H1 (cell line): ENCODE data around the gene LRCH1. TPM values are rescaled to one million over a fixed set of nuclear protein-coding genes. Genes with fewer than 3 reads are reported as not detected.

Source experiments
- CTCF ChIA-PET: fragments of 300-600 bp; sonication (Branson Sonifier 250); formaldehyde crosslinking; loops from one replicate; lab custom pipeline; 2021; ENCODE audit not compliant: partially characterized antibody; lab: Charles Lee
- POLR2A ChIA-PET: fragments of 300-600 bp; sonication (Branson Sonifier 250); formaldehyde crosslinking; loops from one replicate; lab custom pipeline; 2021; ENCODE audit warnings: inconsistent platforms; ENCODE audit not compliant: partially characterized antibody; lab: Charles Lee
- DNase-seq, 2 experiments: peaks; one replicate each; pipeline versions ENCODE4 v3.0.0 to v3.0.0-alpha.2; 2010 to 2022; ENCODE audit warnings: low spot score in 2 of 2, low read depth in 1 of 2, mixed read lengths in 1 of 2
- FAIRE-seq: peaks from 2 replicates; lab custom pipeline; 2011; peaks lifted over from hg19 to GRCh38; lab: Jason Lieb, UNC
- H2AFZ ChIP-seq: 2 replicates; pipeline ENCODE4 v1.8.1; 2012; ENCODE audit warnings: low read length, inconsistent platforms
- H2AK5ac ChIP-seq: 2 replicates; pipeline ENCODE4 v1.6.1; 2013; ENCODE audit warnings: low read depth, low read length
- H2BK120ac ChIP-seq: replicated peaks from 2 replicates; pipeline ENCODE3; 2013; ENCODE audit warnings: low read depth, low read length, inconsistent platforms
- H2BK12ac ChIP-seq: 2 replicates; pipeline ENCODE4 v1.6.1; 2013; ENCODE audit warnings: low read depth, low read length
- H2BK15ac ChIP-seq: 2 replicates; pipeline ENCODE4 v1.6.1; 2013; ENCODE audit warnings: low read length
- H2BK20ac ChIP-seq: 2 replicates; pipeline ENCODE4 v1.6.1; 2013; ENCODE audit warnings: low read length
- H2BK5ac ChIP-seq: 2 replicates; pipeline ENCODE4 v1.6.1; 2013; ENCODE audit warnings: low read depth, low read length
- H3K14ac ChIP-seq: 2 replicates; pipeline ENCODE4 v1.6.1; 2013; ENCODE audit warnings: inconsistent platforms; ENCODE audit not compliant: insufficient read length
- H3K18ac ChIP-seq: 2 replicates; pipeline ENCODE4 v1.6.1; 2013; ENCODE audit warnings: low read length; ENCODE audit errors: extremely low read depth
- H3K23ac ChIP-seq: 2 replicates; pipeline ENCODE4 v1.6.1; 2013; ENCODE audit warnings: inconsistent platforms; ENCODE audit not compliant: insufficient read length
- H3K23me2 ChIP-seq: 2 replicates; pipeline ENCODE4 v1.6.1; 2013; ENCODE audit warnings: low read depth, low read length
- H3K27ac ChIP-seq: 2 replicates; pipeline ENCODE4 v1.6.1; 2011; ENCODE audit warnings: low read depth, low read length, inconsistent platforms
- H3K27me3 ChIP-seq, 4 experiments: replicated peaks in 1 of 4; 1 replicate in 1 of 4; 2 replicates in 3 of 4; pipeline versions ENCODE4 v1.6.1 to v1.8.1; 2011 to 2013; ENCODE audit warnings: low read length in 3 of 4, mild to moderate bottlenecking in 3 of 4, inconsistent platforms in 2 of 4, mixed read lengths in 2 of 4, moderate library complexity in 1 of 4; ENCODE audit not compliant: control insufficient read depth in 3 of 4, insufficient read depth in 3 of 4; ENCODE audit errors: extremely low read depth in 1 of 4
- H3K36me3 ChIP-seq, 4 experiments: 2 replicates each; pipeline versions ENCODE4 v1.6.1 to v1.8.1; 2011 to 2013; ENCODE audit warnings: mild to moderate bottlenecking in 4 of 4, low read length in 3 of 4, moderate library complexity in 2 of 4, control low read depth in 1 of 4, inconsistent platforms in 1 of 4; ENCODE audit not compliant: insufficient read depth in 4 of 4, control insufficient read depth in 2 of 4
- H3K4ac ChIP-seq: replicated peaks from 2 replicates; pipeline ENCODE3; 2013; ENCODE audit warnings: low read length, low read depth, mixed read lengths, inconsistent platforms; ENCODE audit not compliant: insufficient read length
- H3K4me1 ChIP-seq, 4 experiments: replicated peaks in 1 of 4; 1 replicate in 1 of 4; 2 replicates in 3 of 4; pipeline versions ENCODE4 v1.6.1 to v1.8.1; 2011 to 2013; ENCODE audit warnings: low read length in 3 of 4, inconsistent platforms in 2 of 4, mixed read lengths in 1 of 4; ENCODE audit not compliant: insufficient read depth in 4 of 4, control insufficient read depth in 3 of 4
- H3K4me2 ChIP-seq, 2 experiments: 2 replicates each; pipeline versions ENCODE4 v1.6.1 to v1.8.1; 2011 to 2013; ENCODE audit warnings: low read depth in 2 of 2, low read length in 2 of 2, control low read depth in 1 of 2, inconsistent platforms in 1 of 2, mild to moderate bottlenecking in 1 of 2; ENCODE audit not compliant: insufficient read depth in 1 of 2
- H3K4me3 ChIP-seq, 4 experiments: fragments of 200-600, 300-600 bp in 1 of 4; sonication (generic), shearing (Covaris generic), sonication (Bioruptor Twin) in 1 of 4; 2 replicates each; pipeline versions ENCODE4 v1.5.1 to v1.8.1; 2011 to 2016; ENCODE audit warnings: low read length in 4 of 4, low read depth in 3 of 4, control low read depth in 2 of 4, inconsistent platforms in 2 of 4, mild to moderate bottlenecking in 2 of 4, mixed read lengths in 1 of 4, moderate library complexity in 1 of 4; ENCODE audit not compliant: insufficient read depth in 2 of 4; ENCODE audit errors: extremely low read depth in 1 of 4
- H3K56ac ChIP-seq: replicated peaks from 2 replicates; pipeline ENCODE3; 2013; ENCODE audit warnings: low read depth, mild to moderate bottlenecking, mixed read lengths, low read length, inconsistent platforms; ENCODE audit not compliant: insufficient read length
- H3K79me1 ChIP-seq: 2 replicates; pipeline ENCODE4 v1.6.1; 2013; ENCODE audit warnings: low read depth, low read length, control low read depth
- H3K79me2 ChIP-seq, 2 experiments: 2 replicates each; pipeline versions ENCODE4 v1.6.1 to v1.8.1; 2012 to 2013; ENCODE audit warnings: low read length in 2 of 2, mild to moderate bottlenecking in 2 of 2, inconsistent platforms in 1 of 2; ENCODE audit not compliant: insufficient read depth in 2 of 2, control insufficient read depth in 1 of 2
- H3K9ac ChIP-seq, 4 experiments: replicated peaks in 1 of 4; 1 replicate in 1 of 4; 2 replicates in 3 of 4; pipeline versions ENCODE4 v1.6.1 to v1.8.1; 2011 to 2013; ENCODE audit warnings: low read depth in 3 of 4, low read length in 3 of 4, control low read depth in 2 of 4, mild to moderate bottlenecking in 2 of 4, moderate library complexity in 2 of 4, inconsistent platforms in 1 of 4; ENCODE audit errors: extremely low read depth in 1 of 4
- H3K9me3 ChIP-seq, 2 experiments: 2 replicates each; pipeline versions ENCODE4 v1.6.1 to v1.8.1; 2012 to 2013; ENCODE audit warnings: mild to moderate bottlenecking in 2 of 2, moderate library complexity in 2 of 2, control low read depth in 1 of 2, inconsistent platforms in 1 of 2, low read depth in 1 of 2, low read length in 1 of 2, mixed read lengths in 1 of 2; ENCODE audit not compliant: insufficient read depth in 2 of 2
- H4K20me1 ChIP-seq, 2 experiments: replicated peaks in 1 of 2; 2 replicates each; pipeline versions ENCODE3 to v1.8.1; 2011 to 2013; ENCODE audit warnings: inconsistent platforms in 2 of 2, low read length in 2 of 2, mild to moderate bottlenecking in 1 of 2; ENCODE audit not compliant: insufficient read depth in 2 of 2, control insufficient read depth in 1 of 2
- H4K5ac ChIP-seq: 2 replicates; pipeline ENCODE4 v1.6.1; 2013; ENCODE audit warnings: low read length, low read depth, mixed read lengths, inconsistent platforms; ENCODE audit not compliant: insufficient read length
- H4K8ac ChIP-seq: 2 replicates; pipeline ENCODE4 v1.8.0; 2013; ENCODE audit warnings: mild to moderate bottlenecking, moderate library complexity, low read length, inconsistent platforms; ENCODE audit not compliant: insufficient read depth; ENCODE audit errors: extremely low read depth
- H4K91ac ChIP-seq: replicated peaks from 2 replicates; pipeline ENCODE3; 2013; ENCODE audit warnings: low read length, mixed read lengths, inconsistent platforms; ENCODE audit not compliant: insufficient read length
- SRF ChIP-seq: IDR thresholded peaks from 2 replicates; pipeline ENCODE4 v1.6.1; 2011; ENCODE audit warnings: mild to moderate bottlenecking, low read depth, low read length, moderate library complexity
- WGBS, 2 experiments: shearing (Covaris generic) in 1 of 2; methylation state at CpG; one replicate each; pipeline versions ENCODE4 v1.1.6 to v1.1.7; 2013 to 2015; ENCODE audit warnings: low lambda C conversion rate in 2 of 2, mixed read lengths in 2 of 2, inconsistent platforms in 1 of 2, low coverage in 1 of 2, missing lambda C conversion rate in 1 of 2; ENCODE audit not compliant: insufficient replicate concordance in 2 of 2, insufficient coverage in 1 of 2, insufficient read length in 1 of 2; ENCODE audit errors: extremely low coverage in 1 of 2, missing lambda C conversion rate in 1 of 2; 5-methylcytosine and 5-hydroxymethylcytosine counted together
- polyA plus RNA-seq, 7 experiments: library from polyadenylated mRNA; depleted of rRNA in 3 of 7; stranded (reverse) in 5 of 7; unstranded in 2 of 7; fragments of >200 nt in 5 of 7; fragments of 200-250 nt in 2 of 7; gene quantifications; 1 replicate in 5 of 7; 2 replicates in 1 of 7; 4 replicates in 1 of 7; pipeline versions ENCODE4 v1.2.1 to v1.2.3, GENCODE V29; 2011 to 2013; ENCODE audit warnings: missing spikeins in 2 of 7, mixed read lengths in 2 of 7
- total RNA-seq: library from RNA; stranded (reverse); fragmentation: NEBNext Ultra II Directional; extraction: Animal tissue kit (Norgen Biotek cat#: 25700); gene quantifications from 2 replicates; pipeline ENCODE4 v1.2.1, GENCODE V29; 2021

LRCH1 gene
- total and polyA plus RNA-seq, 2 of the 8 experiments (the other 6 are each of a cell fraction or from before 2014, with no cell fraction given) = 3.0 to 10.1 TPM

- H4K5ac ChIP-seq = no peak overlapping the region
- no peaks in the 10 kb centered on the region for H3K9me3 ChIP-seq
- H2AFZ ChIP-seq = no peak overlapping the region
- no peak overlapping the region for H3K4me2 ChIP-seq
- no peak overlapping the region for H4K8ac ChIP-seq
- H3K23ac ChIP-seq = no peak overlapping the region
- no peak overlapping the region for H3K9ac ChIP-seq
- ChIA-PET CTCF (interaction anchor here (0.9 to 2.6 kb wide), 2 partner anchors 7 to 299 kb away, joined by 4 to 9 read pairs; no protein-coding TSS in a partner anchor), POLR2A (no interaction called here)
- no peak for DNase-seq
- no peak for TF ChIP-seq SRF
- no peak overlapping the region for H3K4ac ChIP-seq
- H4K91ac ChIP-seq = no peak overlapping the region
- H4K20me1 ChIP-seq = peaks cover 0 to 3% of the 10 kb centered on the region in 2 experiments
- H3K56ac ChIP-seq = no peak overlapping the region
- no peak overlapping the region for H2BK15ac ChIP-seq
- no peaks in the 10 kb centered on the region for H3K23me2 ChIP-seq
- no peak for FAIRE-seq
- H2BK5ac ChIP-seq = no peak overlapping the region
- no peak overlapping the region for H3K18ac ChIP-seq
- H2AK5ac ChIP-seq = no peak overlapping the region
- WGBS, 2 experiments = 88% methylated on average over 6 of the region's 6 CpGs; no CpG with 5 or more reads in 1 of the 2 experiments
- no peak overlapping the region for H2BK12ac ChIP-seq
- peaks cover 0 to 4% (median 1%) of the 10 kb centered on the region in 4 experiments; a peak in 1 of 7 replicates for H3K4me1 ChIP-seq
- no peak overlapping the region for H3K14ac ChIP-seq
- no peak overlapping the region for H2BK120ac ChIP-seq
- no peaks in the 10 kb centered on the region for H3K36me3 ChIP-seq
- no peaks in the 10 kb centered on the region for H3K27me3 ChIP-seq
- no peak overlapping the region for H2BK20ac ChIP-seq
- H3K79me1 ChIP-seq = no peaks in the 10 kb centered on the region; the same call in 1 of the 2 replicates
- no peak overlapping the region for H3K4me3 ChIP-seq
- H3K79me2 ChIP-seq = peaks cover 0 to 24% of the 10 kb centered on the region in 2 experiments; a peak in 2 of 4 replicates
- H3K27ac ChIP-seq = no peak overlapping the region
Measured at GRCh38 chr13:46595136-46595884, 42.3 kb downstream of the LRCH1 start.
